ENCODE data around the gene PPL.

Gene PPL

GRCh38 chr16:4876646-4877379, 60.1 kb downstream of the PPL start:
- H3K36me3 ChIP-seq (ENCODE audit: control insufficient read depth, insufficient read depth, low read length): no peaks in the 10 kb centered on the region
- H3K27me3 ChIP-seq (ENCODE audit: control insufficient read depth, insufficient read depth, low read length): no peaks in the 10 kb centered on the region
- no peaks in the 10 kb centered on the region for H3K79me2 ChIP-seq
- H3K4me1 ChIP-seq: peaks cover under 1% of the 10 kb centered on the region
- no peak overlapping the region for H3K27ac ChIP-seq
- no peak overlapping the region for H2AFZ ChIP-seq
- H3K9me3 ChIP-seq (ENCODE audit: control insufficient read depth, low read length): no peaks in the 10 kb centered on the region
- no peak overlapping the region for H3K9ac ChIP-seq
- H3K4me3 ChIP-seq (ENCODE audit: low read depth, low read length): no peak overlapping the region
- no peak for TF ChIP-seq CTCF (IDR thresholded peaks at IDR 0.05)
- no peak overlapping the region for H3K4me2 ChIP-seq (ENCODE audit: low read length)

- Histone ChIP-seq H3K9me3 (ENCODE audit: control insufficient read depth, low read length) (no peaks in the 10 kb centered on the region), H3K9ac (no peak overlapping the region), H3K4me1 (no peaks in the 10 kb centered on the region), H3K36me3 (ENCODE audit: control insufficient read depth, insufficient read depth, low read length) (no peaks in the 10 kb centered on the region), H3K4me3 (ENCODE audit: low read depth, low read length) (no peak overlapping the region), H3K27ac (no peak overlapping the region), H2AFZ (no peak overlapping the region), H3K79me2 (no peaks in the 10 kb centered on the region), H3K4me2 (ENCODE audit: low read length) (no peak overlapping the region), H3K27me3 (ENCODE audit: control insufficient read depth, insufficient read depth, low read length) (no peaks in the 10 kb centered on the region)
- TF ChIP-seq CTCF (IDR thresholded peaks at IDR 0.05): no peak
Observed at GRCh38 chr16:4874666-4875065, 62.3 kb downstream of the PPL start.

GRCh38 chr16:4873091-4873490, 63.9 kb downstream of the PPL start:
- no peaks in the 10 kb centered on the region for H3K36me3 ChIP-seq (ENCODE audit: control insufficient read depth, insufficient read depth, low read length)
- H3K27me3 ChIP-seq (ENCODE audit: control insufficient read depth, insufficient read depth, low read length): no peaks in the 10 kb centered on the region
- no peak for TF ChIP-seq CTCF (IDR thresholded peaks at IDR 0.05)
- H3K4me2 ChIP-seq (ENCODE audit: low read length): no peak overlapping the region
- H3K79me2 ChIP-seq: no peaks in the 10 kb centered on the region
- no peak overlapping the region for H2AFZ ChIP-seq
- no peak overlapping the region for H3K9ac ChIP-seq
- H3K4me1 ChIP-seq: no peaks in the 10 kb centered on the region
- no peak overlapping the region for H3K27ac ChIP-seq
- H3K9me3 ChIP-seq (ENCODE audit: control insufficient read depth, low read length): no peaks in the 10 kb centered on the region
- H3K4me3 ChIP-seq (ENCODE audit: low read depth, low read length): no peak overlapping the region

- Histone ChIP-seq H3K4me1 (no peaks in the 10 kb centered on the region), H3K27me3 (ENCODE audit: control insufficient read depth, insufficient read depth, low read length) (no peaks in the 10 kb centered on the region), H3K4me2 (ENCODE audit: low read length) (no peak overlapping the region), H3K4me3 (ENCODE audit: low read depth, low read length) (no peak overlapping the region), H3K79me2 (peaks cover 8% of the 10 kb centered on the region), H3K27ac (no peak overlapping the region), H3K36me3 (ENCODE audit: control insufficient read depth, insufficient read depth, low read length) (no peaks in the 10 kb centered on the region), H3K9me3 (ENCODE audit: control insufficient read depth, low read length) (no peaks in the 10 kb centered on the region), H3K9ac (no peak overlapping the region), H2AFZ (no peak overlapping the region)
- no peak for TF ChIP-seq CTCF (IDR thresholded peaks at IDR 0.05)
Observed at GRCh38 chr16:4871071-4871470, 65.9 kb downstream of the PPL start.

- H3K79me2 ChIP-seq: peaks cover 12% of the 10 kb centered on the region
- no peak overlapping the region for H3K27ac ChIP-seq
- H3K4me1 ChIP-seq: no peaks in the 10 kb centered on the region
- H3K27me3 ChIP-seq (ENCODE audit: control insufficient read depth, insufficient read depth, low read length): no peaks in the 10 kb centered on the region
- H2AFZ ChIP-seq: no peak overlapping the region
- no peaks in the 10 kb centered on the region for H3K9me3 ChIP-seq (ENCODE audit: control insufficient read depth, low read length)
- H3K4me3 ChIP-seq (ENCODE audit: low read depth, low read length): no peak overlapping the region
- no peak overlapping the region for H3K4me2 ChIP-seq (ENCODE audit: low read length)
- no peak overlapping the region for H3K9ac ChIP-seq
- no peaks in the 10 kb centered on the region for H3K36me3 ChIP-seq (ENCODE audit: control insufficient read depth, insufficient read depth, low read length)
- no peak for TF ChIP-seq CTCF (IDR thresholded peaks at IDR 0.05)
Observed at GRCh38 chr16:4870138-4870671, 66.7 kb downstream of the PPL start.
